ENCODE results near the gene LMO3.

GRCh38 chr12:16553457-16553856 lies 52.5 kb downstream of the LMO3 start:
- TF ChIP-seq CTCF (IDR thresholded peaks at IDR 0.05) (no peak), POLR2A (IDR thresholded peaks at IDR 0.05) (no peak)

All from prostate gland (tissue), 2 donors.